ENCODE data around the gene PRKD1.

The PRKD1 gene

GRCh38 chr14:29838752-29839151 lies 88.9 kb downstream of the PRKD1 start:
- Histone ChIP-seq H3K9ac (ENCODE audit: low read depth, low read length) (no peak overlapping the region), H3K27me3 (ENCODE audit: insufficient read depth, low read length, poor library complexity) (no peaks in the 10 kb centered on the region), H3K36me3 (ENCODE audit: insufficient read depth, low read length) (no peaks in the 10 kb centered on the region), H3K9me3 (ENCODE audit: insufficient read depth, low read length, severe bottlenecking) (peaks cover 21% of the 10 kb centered on the region), H3K4me3 (ENCODE audit: low read depth in 1 of 2, low read length in 2 of 2) (no peak overlapping the region; a peak in 1 of 4 replicates), H3K27ac (ENCODE audit: low read length) (no peak overlapping the region), H3K4me2 (ENCODE audit: insufficient read depth, low read length) (no peak overlapping the region), H3K4me1 (ENCODE audit: insufficient read depth, low read length) (no peaks in the 10 kb centered on the region), H2AFZ (ENCODE audit: low read depth, low read length) (no peak overlapping the region), H3K79me2 (ENCODE audit: insufficient read depth, low read length) (no peaks in the 10 kb centered on the region), H4K20me1 (ENCODE audit: insufficient read depth, low read length) (no peaks in the 10 kb centered on the region)
- no peak for TF ChIP-seq CTCF (IDR thresholded peaks at IDR 0.05; ENCODE audit: borderline replicate concordance, extremely low read depth, low read length, poor library complexity, severe bottlenecking)
- no peak for TF ChIP-seq EZH2 (IDR thresholded peaks at IDR 0.05; ENCODE audit: borderline replicate concordance, low read depth, low read length, severe bottlenecking)
- ATAC-seq (ENCODE audit: insufficient read depth, low read depth) (no peak), DNase-seq (no peak)

- Histone ChIP-seq H3K27me3 (ENCODE audit: insufficient read depth, low read length, poor library complexity) (no peaks in the 10 kb centered on the region), H3K9me3 (ENCODE audit: insufficient read depth, low read length, severe bottlenecking) (peaks cover 21% of the 10 kb centered on the region), H4K20me1 (ENCODE audit: insufficient read depth, low read length) (no peaks in the 10 kb centered on the region), H3K4me1 (ENCODE audit: insufficient read depth, low read length) (no peaks in the 10 kb centered on the region), H2AFZ (ENCODE audit: low read depth, low read length) (no peak overlapping the region), H3K4me3 (ENCODE audit: low read depth in 1 of 2, low read length in 2 of 2) (no peak overlapping the region), H3K4me2 (ENCODE audit: insufficient read depth, low read length) (no peak overlapping the region), H3K36me3 (ENCODE audit: insufficient read depth, low read length) (no peaks in the 10 kb centered on the region), H3K9ac (ENCODE audit: low read depth, low read length) (no peak overlapping the region), H3K27ac (ENCODE audit: low read length) (no peak overlapping the region), H3K79me2 (ENCODE audit: insufficient read depth, low read length) (no peaks in the 10 kb centered on the region)
- TF ChIP-seq CTCF (IDR thresholded peaks at IDR 0.05; ENCODE audit: borderline replicate concordance, extremely low read depth, low read length, poor library complexity, severe bottlenecking) (no peak), EZH2 (IDR thresholded peaks at IDR 0.05; ENCODE audit: borderline replicate concordance, low read depth, low read length, severe bottlenecking) (no peak)
- no peak for ATAC-seq (ENCODE audit: insufficient read depth, low read depth)
- no peak for DNase-seq
Observed at GRCh38 chr14:29836395-29836794, 91.3 kb downstream of the PRKD1 start.

- no peaks in the 10 kb centered on the region for H3K4me1 ChIP-seq (ENCODE audit: insufficient read depth, low read length)
- no peak overlapping the region for H3K27ac ChIP-seq (ENCODE audit: low read length)
- H3K27me3 ChIP-seq (ENCODE audit: insufficient read depth, low read length, poor library complexity), result no peaks in the 10 kb centered on the region
- ATAC-seq (ENCODE audit: insufficient read depth, low read depth) (no peak), DNase-seq (no peak)
- no peak overlapping the region for H3K4me2 ChIP-seq (ENCODE audit: insufficient read depth, low read length)
- H4K20me1 ChIP-seq (ENCODE audit: insufficient read depth, low read length), result no peaks in the 10 kb centered on the region
- no peaks in the 10 kb centered on the region for H3K9me3 ChIP-seq (ENCODE audit: insufficient read depth, low read length, severe bottlenecking)
- no peaks in the 10 kb centered on the region for H3K36me3 ChIP-seq (ENCODE audit: insufficient read depth, low read length)
- H2AFZ ChIP-seq (ENCODE audit: low read depth, low read length), result no peak overlapping the region
- no peak overlapping the region for H3K4me3 ChIP-seq (ENCODE audit: low read depth in 1 of 2, low read length in 2 of 2)
- TF ChIP-seq CTCF (IDR thresholded peaks at IDR 0.05; ENCODE audit: borderline replicate concordance, extremely low read depth, low read length, poor library complexity, severe bottlenecking), result no peak
- TF ChIP-seq EZH2 (IDR thresholded peaks at IDR 0.05; ENCODE audit: borderline replicate concordance, low read depth, low read length, severe bottlenecking), result no peak
- no peaks in the 10 kb centered on the region for H3K79me2 ChIP-seq (ENCODE audit: insufficient read depth, low read length)
- H3K9ac ChIP-seq (ENCODE audit: low read depth, low read length), result no peak overlapping the region
Observed at GRCh38 chr14:29832042-29832441, 95.6 kb downstream of the PRKD1 start.

- no peaks in the 10 kb centered on the region for H3K9me3 ChIP-seq (ENCODE audit: insufficient read depth, low read length, severe bottlenecking)
- H3K27me3 ChIP-seq (ENCODE audit: insufficient read depth, low read length, poor library complexity), result no peaks in the 10 kb centered on the region
- ATAC-seq (ENCODE audit: insufficient read depth, low read depth) (no peak), DNase-seq (no peak)
- TF ChIP-seq EZH2 (IDR thresholded peaks at IDR 0.05; ENCODE audit: borderline replicate concordance, low read depth, low read length, severe bottlenecking) (no peak), CTCF (IDR thresholded peaks at IDR 0.05; ENCODE audit: borderline replicate concordance, extremely low read depth, low read length, poor library complexity, severe bottlenecking) (no peak)
- H3K4me1 ChIP-seq (ENCODE audit: insufficient read depth, low read length), result no peaks in the 10 kb centered on the region
- no peak overlapping the region for H3K4me3 ChIP-seq (ENCODE audit: low read depth in 1 of 2, low read length in 2 of 2)
- H2AFZ ChIP-seq (ENCODE audit: low read depth, low read length), result no peak overlapping the region
- H3K36me3 ChIP-seq (ENCODE audit: insufficient read depth, low read length), result no peaks in the 10 kb centered on the region
- H3K4me2 ChIP-seq (ENCODE audit: insufficient read depth, low read length), result no peak overlapping the region
- H4K20me1 ChIP-seq (ENCODE audit: insufficient read depth, low read length), result no peaks in the 10 kb centered on the region
- H3K9ac ChIP-seq (ENCODE audit: low read depth, low read length), result no peak overlapping the region
- no peaks in the 10 kb centered on the region for H3K79me2 ChIP-seq (ENCODE audit: insufficient read depth, low read length)
- no peak overlapping the region for H3K27ac ChIP-seq (ENCODE audit: low read length)
Observed at GRCh38 chr14:29829851-29830250, 97.8 kb downstream of the PRKD1 start.

Measured in DND-41 (cell line).